ENCODE measurements around the gene GGPS1. TPM values are rescaled to one million over a fixed set of nuclear protein-coding genes. Genes with fewer than 3 reads are reported as not detected.
A peak's percentile ranks its signal among the peaks of the same experiment; 100 is the strongest.

Gene GGPS1
- total RNA-seq, 1 donor from 2014 or later: 33.1 TPM

DNA sequence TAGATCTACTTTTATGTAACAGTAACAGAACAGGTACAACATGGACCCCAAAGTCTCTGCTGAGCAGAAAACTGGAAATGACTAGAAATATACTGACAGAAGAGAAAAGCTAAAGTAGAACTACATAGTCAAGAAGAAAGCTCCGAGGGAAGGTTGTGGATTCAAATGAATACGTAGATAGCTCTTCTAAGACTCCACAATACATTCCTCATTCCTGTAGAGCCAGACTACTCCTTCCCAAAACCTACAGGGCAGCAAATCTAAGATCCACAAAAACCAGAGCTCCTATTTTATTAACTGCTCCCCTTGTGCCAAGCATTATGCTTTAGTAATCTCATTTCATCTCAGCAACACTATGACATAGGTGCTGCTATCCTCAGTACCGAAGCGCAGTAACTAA, 35.6 kb upstream of the GGPS1 start:
- no peak for DNase-seq
- Histone ChIP-seq H3K9me3 (no peaks in the 10 kb centered on the region), H3K27me3 (no peaks in the 10 kb centered on the region), H3K36me3 (no peaks in the 10 kb centered on the region), H3K4me3 (no peak overlapping the region), H3K27ac (no peak overlapping the region), H3K4me1 (peaks cover 15% of the 10 kb centered on the region)
- TF ChIP-seq, protein P1, sequence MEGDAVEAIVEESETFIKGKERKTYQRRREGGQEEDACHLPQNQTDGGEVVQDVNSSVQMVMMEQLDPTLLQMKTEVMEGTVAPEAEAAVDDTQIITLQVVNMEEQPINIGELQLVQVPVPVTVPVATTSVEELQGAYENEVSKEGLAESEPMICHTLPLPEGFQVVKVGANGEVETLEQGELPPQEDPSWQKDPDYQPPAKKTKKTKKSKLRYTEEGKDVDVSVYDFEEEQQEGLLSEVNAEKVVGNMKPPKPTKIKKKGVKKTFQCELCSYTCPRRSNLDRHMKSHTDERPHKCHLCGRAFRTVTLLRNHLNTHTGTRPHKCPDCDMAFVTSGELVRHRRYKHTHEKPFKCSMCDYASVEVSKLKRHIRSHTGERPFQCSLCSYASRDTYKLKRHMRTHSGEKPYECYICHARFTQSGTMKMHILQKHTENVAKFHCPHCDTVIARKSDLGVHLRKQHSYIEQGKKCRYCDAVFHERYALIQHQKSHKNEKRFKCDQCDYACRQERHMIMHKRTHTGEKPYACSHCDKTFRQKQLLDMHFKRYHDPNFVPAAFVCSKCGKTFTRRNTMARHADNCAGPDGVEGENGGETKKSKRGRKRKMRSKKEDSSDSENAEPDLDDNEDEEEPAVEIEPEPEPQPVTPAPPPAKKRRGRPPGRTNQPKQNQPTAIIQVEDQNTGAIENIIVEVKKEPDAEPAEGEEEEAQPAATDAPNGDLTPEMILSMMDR (IDR thresholded peaks at IDR 0.05): no peak
- no peak for ATAC-seq
- intact Hi-C loops (cut with DNase I): no loop called here

DNA sequence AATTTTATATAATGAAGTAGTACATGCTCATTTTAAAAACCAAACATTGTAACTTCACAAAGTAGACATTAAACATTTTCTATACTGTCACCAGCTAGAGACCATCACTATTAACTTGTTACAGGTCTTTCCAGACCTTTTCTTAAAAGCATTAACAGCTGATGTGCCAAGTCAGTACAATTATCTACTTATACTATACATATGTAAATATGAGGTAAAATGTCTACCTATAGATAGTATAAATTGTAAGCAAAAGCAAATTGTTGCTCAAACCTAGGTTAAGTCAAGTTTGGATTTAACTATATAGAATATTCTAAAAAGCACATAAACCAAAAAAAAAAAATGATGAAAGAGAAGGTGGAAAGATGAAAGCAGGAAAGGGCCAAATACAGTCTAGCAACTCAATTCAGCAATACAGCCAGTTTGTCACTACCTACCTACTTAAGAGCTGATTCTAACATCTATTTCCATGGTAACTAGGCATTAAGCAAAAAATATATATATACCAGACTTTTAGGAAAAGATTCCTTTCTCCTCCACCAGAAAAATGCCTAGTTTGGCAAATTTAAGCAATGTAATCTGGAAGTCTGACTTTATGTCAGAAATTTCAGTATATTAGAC, 34.9 kb upstream of the GGPS1 start:
- no peaks in the 10 kb centered on the region for H3K36me3 ChIP-seq
- no peak for ATAC-seq
- TF ChIP-seq, protein P1 (IDR thresholded peaks at IDR 0.05): no peak
- H3K27ac ChIP-seq: no peak overlapping the region
- no peak for DNase-seq
- H3K27me3 ChIP-seq: no peaks in the 10 kb centered on the region
- H3K4me1 ChIP-seq: peaks cover 13% of the 10 kb centered on the region
- no peaks in the 10 kb centered on the region for H3K9me3 ChIP-seq
- intact Hi-C loops (cut with DNase I): no loop called here
- H3K4me3 ChIP-seq: no peak overlapping the region

DNA sequence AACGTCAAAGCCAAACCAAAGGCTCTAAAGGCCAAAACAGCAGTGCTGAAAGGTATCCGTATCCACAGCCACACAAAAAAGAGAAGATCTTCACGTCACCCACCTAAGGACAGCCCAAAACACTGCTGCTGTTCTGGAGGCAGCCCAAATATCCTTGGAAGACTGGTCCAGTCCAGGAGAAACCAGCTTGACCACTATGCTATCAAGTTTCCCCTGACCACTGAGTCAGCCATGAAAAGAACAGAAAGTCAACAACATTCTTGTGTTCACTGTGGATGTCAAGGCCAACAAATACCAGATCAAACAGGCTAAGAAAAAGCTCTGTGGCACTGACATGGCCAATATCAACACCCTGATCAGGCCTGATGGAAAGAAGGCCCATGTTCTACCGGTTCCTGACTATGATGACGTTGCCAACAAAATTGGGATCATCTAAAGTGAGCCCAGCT, 32.4 kb upstream of the GGPS1 start:
- H3K27me3 ChIP-seq: no peaks in the 10 kb centered on the region
- intact Hi-C loops (cut with DNase I): no loop called here
- DNase-seq (no peak), ATAC-seq (peak; percentile 78)
- H3K4me1 ChIP-seq: peaks cover 12% of the 10 kb centered on the region
- TF ChIP-seq, protein P1 (IDR thresholded peaks at IDR 0.05): no peak
- H3K4me3 ChIP-seq: no peak overlapping the region
- no peaks in the 10 kb centered on the region for H3K36me3 ChIP-seq
- no peaks in the 10 kb centered on the region for H3K9me3 ChIP-seq
- no peak overlapping the region for H3K27ac ChIP-seq

DNA sequence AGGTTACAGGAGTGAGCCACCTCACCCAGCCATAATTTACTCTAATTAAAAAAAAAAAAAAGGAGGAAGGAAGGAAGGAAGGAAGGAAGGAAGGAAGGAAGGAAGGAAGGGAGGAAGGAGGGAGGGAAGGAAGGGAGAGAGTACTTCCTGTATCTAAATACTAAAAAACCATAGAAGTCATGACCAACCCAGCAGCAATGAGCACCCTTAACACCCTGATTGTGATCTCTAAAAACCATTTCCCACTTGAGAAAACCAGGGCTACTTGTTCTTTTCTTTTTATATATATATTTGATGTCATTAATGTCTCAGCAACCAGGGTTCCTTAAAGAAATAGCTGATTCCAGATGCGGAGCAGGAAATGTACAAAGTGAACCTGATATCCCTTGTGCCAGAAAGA, 31.6 kb upstream of the GGPS1 start:
- H3K27me3 ChIP-seq: no peaks in the 10 kb centered on the region
- H3K4me1 ChIP-seq: peaks cover 12% of the 10 kb centered on the region
- intact Hi-C loops (cut with DNase I): no loop called here
- DNase-seq: no peak
- no peak overlapping the region for H3K4me3 ChIP-seq
- ATAC-seq: no peak
- H3K36me3 ChIP-seq: no peaks in the 10 kb centered on the region
- TF ChIP-seq, protein P1 (IDR thresholded peaks at IDR 0.05): no peak
- H3K27ac ChIP-seq: no peak overlapping the region
- H3K9me3 ChIP-seq: no peaks in the 10 kb centered on the region

DNA sequence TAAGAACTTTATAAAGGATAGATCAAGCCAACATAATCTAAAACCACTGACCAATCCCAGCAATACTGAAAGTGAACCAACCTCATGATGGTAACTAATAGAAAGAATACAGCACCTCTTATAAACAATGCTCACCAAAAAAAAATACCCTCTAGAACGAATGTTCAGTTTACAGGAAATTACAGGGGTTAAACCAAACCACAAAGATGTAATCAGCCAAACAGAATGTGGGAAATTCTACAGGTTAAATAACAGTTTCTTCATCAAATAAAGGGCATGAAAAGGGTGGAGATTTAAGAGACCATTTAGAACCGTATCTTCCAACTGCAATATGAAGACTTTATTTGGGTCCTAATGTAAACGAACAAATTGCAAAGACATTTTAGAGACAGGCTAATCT, 30.8 kb upstream of the GGPS1 start:
- no peaks in the 10 kb centered on the region for H3K9me3 ChIP-seq
- ATAC-seq (no peak), DNase-seq (no peak)
- no peak overlapping the region for H3K4me3 ChIP-seq
- TF ChIP-seq, protein P1 (IDR thresholded peaks at IDR 0.05): no peak
- H3K4me1 ChIP-seq: peaks cover 12% of the 10 kb centered on the region
- no peaks in the 10 kb centered on the region for H3K27me3 ChIP-seq
- H3K36me3 ChIP-seq: no peaks in the 10 kb centered on the region
- intact Hi-C loops (cut with DNase I): no loop called here
- H3K27ac ChIP-seq: no peak overlapping the region

DNA sequence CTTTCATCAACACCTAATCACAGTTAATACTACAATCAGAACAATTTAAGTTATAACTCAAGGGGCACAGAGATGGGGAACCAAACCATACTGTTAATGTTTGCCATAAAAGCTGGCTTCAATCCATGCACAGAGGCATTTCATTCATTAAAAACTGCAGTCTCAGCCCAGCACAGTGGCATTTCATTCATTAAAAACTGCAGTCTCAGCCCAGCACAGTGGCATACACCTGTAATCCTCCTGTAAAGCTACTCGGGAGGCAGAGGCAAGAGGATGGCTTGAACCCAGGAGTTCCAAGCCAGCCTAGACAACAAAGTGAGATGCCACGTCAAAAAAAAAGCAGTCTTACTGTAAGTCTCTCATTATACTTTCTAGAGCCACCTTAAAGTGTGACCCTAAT, 29.6 kb upstream of the GGPS1 start:
- H3K27ac ChIP-seq: no peak overlapping the region
- ATAC-seq: no peak

More for the DNA sequence above, 29.6 kb upstream of the GGPS1 start:
- Histone ChIP-seq H3K4me3 (no peak overlapping the region), H3K36me3 (no peaks in the 10 kb centered on the region), H3K4me1 (peaks cover 15% of the 10 kb centered on the region), H3K9me3 (no peaks in the 10 kb centered on the region), H3K27me3 (no peaks in the 10 kb centered on the region)
- intact Hi-C loops (cut with DNase I): no loop called here
- no peak for DNase-seq
- TF ChIP-seq, protein P1 (IDR thresholded peaks at IDR 0.05): no peak

All from upper lobe of right lung (tissue), 1 donor.